ENCODE data around the gene TAMALIN.
A peak's percentile ranks its signal among the peaks of the same experiment; 100 is the strongest.

Gene TAMALIN

DNA sequence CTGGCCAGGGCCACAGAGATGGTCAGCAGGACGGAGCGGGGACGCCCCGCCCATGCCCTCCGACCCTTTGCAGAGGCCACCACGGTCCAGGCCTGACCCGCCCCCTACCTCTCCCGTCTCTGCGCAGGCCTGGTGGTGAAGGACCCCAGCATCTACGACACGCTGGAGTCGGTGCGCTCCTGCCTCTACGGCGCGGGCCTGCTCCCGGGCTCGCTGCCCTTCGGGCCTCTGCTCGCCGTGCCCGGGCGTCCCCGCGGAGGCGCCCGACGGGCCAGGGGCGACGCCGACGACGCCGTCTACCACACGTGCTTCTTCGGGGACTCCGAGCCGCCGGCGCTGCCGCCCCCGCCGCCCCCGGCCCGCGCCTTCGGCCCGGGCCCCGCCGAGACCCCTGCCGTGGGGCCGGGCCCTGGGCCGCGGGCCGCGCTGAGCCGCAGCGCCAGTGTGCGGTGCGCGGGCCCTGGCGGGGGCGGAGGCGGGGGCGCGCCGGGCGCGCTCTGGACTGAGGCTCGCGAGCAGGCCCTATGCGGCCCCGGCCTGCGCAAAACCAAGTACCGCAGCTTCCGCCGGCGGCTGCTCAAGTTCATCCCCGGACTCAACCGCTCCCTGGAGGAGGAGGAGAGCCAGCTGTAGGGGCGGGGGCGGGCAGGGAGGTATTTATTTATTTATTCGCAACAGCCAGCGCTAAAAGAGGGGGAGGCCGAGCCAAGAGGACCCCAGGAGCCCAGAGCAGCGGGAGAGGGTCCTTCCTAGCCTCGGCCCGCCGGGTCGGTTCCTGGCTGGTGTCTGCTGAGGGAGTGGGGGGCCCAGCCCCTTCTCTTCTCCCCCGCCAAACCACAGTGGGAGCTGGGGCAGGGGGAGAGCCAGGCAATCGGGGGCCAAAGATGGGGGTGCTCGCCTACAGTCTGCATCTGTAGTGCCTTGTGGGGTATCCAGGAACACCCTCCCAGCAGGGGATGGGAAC is 8.1 kb downstream of the TAMALIN start:
- DNase-seq (ENCODE audit: low read depth, low spot score) = no peak

DNA sequence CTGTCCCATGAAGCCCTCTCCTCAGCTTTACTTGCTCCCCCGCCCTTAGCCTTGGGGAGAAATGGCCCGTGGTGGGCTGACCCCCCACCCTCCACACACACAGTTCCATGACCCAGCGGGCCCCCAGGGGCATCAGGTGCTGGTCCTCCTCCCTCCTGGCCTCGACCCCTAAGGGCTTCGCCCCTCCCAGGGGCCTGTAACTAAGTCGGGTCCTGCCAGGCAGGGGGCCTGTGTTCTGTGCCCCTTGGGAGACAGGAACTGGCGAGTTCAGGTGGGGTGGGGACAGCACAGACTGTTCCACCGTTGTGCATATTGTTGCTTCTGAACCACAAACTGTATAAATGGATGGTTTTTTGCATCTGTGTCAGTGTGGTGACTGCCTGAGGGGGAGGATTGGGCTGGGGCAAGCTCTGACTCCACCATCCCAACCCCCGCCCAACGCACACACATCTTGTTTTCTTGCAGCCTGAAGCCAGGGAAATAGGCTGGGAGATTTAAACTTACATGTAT is 8.8 kb downstream of the TAMALIN start:
- DNase-seq (ENCODE audit: low read depth, low spot score) = no peak

DNA sequence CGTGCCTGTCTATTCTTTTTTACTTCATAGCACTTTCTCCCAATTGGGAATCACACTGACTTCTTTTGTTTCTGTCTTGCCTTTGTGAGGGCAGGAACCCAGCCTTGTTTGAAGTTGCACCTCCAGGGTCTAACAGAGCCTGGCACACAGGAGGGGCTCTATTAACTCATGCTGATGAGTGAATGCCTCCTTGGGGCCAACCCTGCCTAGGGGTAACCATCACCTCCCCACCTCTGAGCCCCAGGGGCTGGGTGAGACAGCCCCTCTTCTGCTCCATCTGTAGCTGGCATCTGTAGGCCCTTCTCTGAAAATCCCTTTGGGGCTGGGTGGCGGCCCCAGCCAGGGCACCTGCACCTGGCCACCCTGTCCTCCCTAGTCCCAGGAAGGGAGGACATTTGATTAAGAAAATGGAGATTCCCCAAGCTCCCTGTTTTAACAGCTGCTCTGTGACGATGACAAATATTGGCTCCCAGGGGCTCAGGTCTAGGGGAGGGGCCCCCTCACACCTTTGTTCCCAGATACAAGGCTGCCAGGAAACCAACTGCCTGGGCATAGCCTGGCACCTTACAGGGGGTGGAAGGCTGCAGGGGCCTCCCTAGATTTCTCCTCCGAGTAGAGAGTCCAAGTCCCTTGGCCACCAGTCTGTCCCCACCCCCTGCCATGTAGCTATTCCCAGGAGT is 11.8 kb downstream of the TAMALIN start:
- DNase-seq (ENCODE audit: low read depth, low spot score) = no peak

DNA sequence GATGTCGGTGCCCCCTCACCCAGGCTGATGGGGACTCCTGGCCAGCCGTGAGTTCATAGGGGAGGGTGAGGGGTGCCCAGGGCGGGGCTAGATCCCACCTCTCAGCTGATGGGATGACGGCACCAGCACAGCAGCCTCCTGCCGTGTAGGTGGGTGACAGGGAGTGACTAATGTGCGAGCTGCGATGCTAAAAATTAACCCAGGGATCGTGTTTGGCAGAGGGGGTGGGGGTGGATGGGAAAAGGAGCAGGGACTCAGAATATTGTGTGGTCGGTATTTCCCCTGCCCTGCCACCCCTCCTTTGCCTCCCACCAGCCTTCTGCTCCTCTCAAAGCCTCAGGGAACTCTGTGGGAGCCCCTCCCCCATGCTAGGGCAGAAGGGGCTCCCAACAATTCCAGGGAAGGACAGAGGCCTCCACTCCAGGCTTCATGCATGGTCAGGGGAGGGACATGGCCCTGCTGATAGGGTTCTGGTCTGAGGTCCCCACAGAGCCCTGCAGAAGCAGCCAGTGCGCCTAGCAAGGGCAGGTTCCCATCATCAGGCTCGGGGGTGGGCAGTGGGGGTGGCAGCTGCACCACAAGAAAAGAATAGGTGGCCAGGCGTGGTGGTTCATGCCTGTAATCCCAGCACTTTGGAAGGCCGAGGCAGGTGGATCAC is 12.5 kb downstream of the TAMALIN start:
- DNase-seq (ENCODE audit: low read depth, low spot score) = no peak

DNA sequence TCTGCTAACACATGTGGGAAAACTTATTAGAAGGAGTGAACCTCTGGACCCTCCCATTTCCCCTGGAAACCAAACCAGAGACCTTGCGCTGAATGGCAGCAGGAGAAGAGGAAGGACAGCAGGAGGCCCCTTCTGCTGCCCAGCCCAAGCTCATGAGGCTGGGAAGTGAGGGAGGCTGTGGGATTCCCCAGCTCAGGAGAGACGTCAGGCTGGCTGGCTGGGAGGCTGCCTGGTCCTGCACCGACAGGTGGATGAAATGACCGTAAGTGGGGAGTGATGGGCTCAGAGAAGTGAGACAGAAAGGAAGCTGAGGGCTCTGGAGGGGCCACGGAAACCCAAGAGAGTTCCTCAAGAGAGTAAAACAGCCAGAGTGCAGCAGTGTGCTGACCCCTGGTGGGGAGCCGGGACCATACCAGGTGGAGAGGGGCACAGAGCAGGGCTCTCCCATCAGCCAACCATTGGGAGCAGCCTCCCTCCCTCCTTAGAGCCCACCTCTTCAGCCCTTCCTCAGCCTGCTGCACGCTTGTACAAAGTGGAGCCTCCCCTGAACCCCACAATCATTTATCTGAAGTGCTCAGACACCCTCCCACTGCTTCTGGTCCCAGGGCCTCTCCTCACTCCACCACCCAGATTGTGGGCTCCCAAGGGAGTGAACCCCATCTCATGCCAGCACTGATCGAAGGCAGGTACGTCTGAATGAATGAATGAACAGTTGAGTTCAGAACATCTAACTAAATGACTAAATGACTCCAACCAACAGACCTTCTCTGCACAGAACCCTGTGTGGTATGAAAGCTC is 14.0 kb downstream of the TAMALIN start:
- no peak for DNase-seq (ENCODE audit: low read depth, low spot score)

DNA sequence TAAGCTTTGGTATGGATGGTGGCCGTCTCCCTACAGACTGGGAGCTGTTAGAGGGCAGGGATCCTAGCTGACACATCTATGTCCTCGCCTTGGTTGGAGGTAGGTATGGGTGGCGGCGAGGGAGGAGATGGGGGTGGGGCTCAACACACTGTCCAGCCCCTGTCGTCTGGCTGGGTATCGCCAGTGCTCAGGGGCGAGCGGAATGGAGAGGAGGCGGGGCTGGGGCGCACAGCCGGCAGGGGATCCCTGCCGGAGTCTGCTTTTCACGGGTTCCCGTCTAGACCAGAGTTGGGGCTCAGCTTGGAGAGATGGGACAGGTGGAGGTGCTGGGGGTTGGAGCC is 16.1 kb downstream of the TAMALIN start:
- no peak for DNase-seq (ENCODE audit: low read depth, low spot score)

DNA sequence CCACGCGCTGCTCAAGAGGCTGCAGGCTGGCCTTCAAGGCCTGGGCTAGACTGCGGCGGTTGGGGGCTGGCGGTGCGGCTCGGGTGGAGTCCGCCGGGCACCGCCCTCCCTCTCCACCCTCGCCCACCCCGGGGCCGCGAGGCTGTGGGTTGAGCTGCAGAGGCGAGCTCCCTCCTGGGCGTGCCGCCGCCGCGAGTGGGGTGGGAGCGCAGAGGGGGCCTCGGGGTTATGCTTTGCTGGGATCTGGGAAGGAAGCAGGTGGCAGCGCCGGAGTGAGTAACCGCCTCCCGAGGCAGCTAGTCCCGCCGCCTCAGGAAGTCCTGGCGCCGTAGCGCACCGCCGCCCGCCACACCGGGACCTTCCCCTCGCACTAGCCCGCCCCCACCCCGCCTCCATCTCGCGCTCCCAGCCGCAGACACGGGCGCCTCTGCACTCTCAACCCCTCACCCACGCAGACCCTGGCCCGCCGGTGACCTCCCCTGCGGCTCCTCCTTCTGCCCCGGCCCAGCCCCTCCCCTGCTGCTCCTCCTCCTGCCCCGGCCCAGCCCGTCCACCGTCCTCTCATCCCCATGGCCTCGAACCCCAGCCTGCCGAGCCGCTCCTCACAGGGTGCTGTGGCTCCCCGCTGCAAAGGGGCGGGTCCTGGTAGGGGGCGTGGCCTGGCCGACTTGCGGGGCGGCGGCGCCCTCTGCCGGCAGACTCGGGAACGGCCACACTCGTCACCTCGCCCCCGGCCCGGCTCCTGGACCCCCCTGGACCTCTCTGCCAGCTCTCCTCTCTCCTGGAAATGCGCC is 16.6 kb downstream of the TAMALIN start:
- DNase-seq (ENCODE audit: low read depth, low spot score) = no peak

DNA sequence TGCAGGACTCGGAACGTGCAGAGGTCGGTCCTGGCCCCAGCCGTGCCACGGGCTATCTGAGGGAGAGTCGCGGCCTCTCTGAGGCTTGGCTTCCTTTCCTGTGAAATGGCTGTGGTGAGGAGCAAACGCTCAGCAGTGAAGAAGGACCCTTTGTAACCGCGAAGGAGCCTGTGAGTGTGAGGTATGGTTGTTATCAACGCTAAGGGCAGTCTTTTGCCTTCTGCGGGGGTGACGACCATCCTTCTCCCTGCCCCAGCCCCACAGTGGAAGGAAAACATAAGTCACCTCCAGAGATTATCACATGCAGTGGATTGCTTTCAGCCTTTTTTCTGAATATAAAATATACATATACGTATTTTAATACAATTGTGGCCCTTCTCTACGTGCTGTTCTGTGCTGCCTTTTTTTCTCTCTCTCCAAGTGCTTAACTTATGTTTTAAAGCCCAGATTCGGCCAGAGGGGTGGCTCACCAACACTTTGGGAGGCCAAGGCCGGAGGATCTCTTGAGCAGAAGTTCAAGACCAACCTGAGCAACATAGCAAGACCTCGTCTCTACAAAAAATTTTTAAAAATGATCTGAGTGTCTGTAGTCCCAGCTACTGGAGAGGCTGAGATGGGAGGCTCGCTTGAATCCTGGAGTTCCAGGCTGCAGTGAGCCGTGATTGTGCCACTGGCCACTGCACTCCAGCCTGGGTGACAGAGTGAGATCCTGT is 17.4 kb downstream of the TAMALIN start:
- no peak for DNase-seq (ENCODE audit: low read depth, low spot score)

DNA sequence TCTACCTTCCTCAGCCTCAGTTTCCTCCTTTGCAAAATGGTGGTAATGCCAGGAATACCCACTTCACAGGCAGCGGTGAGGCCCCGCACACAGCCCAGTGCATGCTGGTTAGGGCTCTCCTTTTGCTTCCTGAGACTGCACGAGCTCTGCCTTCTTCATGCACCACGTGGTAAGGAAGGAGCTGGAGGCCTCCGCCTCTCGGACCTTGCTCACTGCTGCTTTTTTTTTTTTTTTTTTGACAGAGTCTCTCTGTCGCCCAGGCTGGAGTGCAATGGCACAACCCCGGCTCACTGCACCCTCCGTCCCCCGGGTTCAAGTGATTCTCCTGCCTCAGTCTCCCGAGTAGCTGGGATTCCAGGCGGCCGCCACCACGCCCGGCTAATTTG is 18.1 kb downstream of the TAMALIN start:
- no peak for DNase-seq (ENCODE audit: low read depth, low spot score)

DNA sequence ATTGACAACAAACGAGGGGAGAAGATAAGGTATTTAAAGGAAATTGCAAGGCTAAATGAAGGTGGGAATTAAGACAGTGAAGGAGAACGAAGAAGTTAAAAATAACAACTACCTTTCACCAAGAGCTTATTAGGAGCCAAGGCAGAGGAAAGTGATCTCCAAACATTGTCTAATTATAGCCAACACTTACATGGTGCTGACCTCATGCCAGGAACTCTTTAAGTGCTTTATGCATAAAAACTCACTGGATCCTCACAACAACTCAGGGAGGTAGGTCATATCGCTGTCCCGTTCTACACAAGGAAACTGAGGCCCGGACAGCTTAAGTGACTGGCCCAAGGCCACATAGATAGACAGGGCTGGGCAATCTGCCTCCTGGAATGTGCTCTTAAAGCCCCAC is 19.5 kb downstream of the TAMALIN start:
- DNase-seq (ENCODE audit: low read depth, low spot score) = no peak

DNA sequence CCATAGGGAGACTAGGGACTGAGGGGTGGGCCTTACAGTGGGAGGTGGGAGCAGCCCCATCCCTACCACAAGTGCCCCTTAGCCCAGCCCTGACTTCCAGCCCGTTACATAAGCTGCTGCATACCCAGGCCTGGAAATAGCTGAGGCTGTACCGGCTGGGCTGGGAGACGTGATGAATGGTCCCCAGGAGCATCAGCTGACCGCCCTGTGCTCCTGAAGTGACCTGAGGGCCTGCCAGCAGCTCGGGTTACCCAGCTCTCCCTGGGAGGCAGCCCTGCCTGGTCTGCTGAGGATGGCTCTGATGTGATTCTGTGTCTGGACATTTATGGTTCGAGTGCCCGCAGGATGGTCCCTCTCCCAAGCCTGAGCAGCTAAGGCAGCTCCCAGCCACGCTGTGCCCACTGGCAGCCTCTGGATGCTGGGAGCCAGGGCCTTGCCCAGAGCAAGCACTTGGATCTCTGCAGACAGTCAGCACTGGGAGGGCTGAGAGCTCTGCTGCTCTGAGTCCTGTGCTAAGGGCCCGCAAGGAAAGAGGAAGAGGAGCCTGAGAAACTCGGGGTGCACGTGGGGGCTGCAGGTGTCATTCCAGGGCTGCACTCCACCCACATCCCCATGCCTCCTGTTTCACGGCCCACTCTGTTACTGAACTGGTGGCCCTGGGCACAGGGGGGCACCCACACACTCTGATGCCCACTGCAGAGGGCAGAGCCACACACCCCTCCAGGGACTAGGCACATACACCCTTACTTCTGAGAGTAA is 20.5 kb downstream of the TAMALIN start:
- DNase-seq (ENCODE audit: low read depth, low spot score) = no peak

DNA sequence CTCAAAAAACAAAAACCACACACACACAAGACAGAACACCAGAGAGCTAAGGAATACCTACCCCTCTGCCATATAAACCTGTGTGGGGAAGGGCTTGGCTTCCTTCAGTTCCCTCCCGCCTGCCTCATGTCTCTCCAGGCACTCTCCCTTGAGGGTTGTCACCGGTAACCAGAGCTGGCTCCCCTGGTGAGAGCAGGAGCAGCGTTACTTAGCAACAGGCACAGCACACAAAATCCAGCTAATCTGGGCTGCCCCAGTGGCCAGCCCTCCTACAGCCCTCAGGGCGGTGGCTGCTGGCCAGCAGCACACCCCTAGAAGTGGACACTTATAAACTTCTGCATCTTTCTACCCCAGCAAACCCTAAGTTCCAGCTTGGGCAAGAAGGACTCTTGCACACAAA is 22.9 kb downstream of the TAMALIN start:
- no peak for DNase-seq (ENCODE audit: low read depth, low spot score)

DNA sequence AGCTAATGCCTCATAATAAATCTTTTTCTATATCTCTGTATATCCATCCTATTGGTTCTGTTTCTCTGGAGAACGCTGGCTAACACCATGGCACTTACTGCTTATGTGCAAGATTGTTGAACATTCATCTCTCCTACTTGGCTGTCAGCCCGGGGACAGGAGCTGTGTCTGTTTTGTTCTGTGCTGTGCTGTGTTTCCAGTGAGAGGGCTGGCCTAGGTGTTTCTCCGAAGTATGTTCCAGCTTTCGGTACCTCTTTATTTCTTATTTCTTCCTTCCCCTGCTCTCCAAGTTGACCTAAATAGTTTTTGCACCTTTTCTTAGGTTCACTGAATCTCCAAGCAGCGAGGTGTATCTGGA is 25.7 kb downstream of the TAMALIN start:
- DNase-seq (ENCODE audit: low read depth, low spot score) = no peak

DNA sequence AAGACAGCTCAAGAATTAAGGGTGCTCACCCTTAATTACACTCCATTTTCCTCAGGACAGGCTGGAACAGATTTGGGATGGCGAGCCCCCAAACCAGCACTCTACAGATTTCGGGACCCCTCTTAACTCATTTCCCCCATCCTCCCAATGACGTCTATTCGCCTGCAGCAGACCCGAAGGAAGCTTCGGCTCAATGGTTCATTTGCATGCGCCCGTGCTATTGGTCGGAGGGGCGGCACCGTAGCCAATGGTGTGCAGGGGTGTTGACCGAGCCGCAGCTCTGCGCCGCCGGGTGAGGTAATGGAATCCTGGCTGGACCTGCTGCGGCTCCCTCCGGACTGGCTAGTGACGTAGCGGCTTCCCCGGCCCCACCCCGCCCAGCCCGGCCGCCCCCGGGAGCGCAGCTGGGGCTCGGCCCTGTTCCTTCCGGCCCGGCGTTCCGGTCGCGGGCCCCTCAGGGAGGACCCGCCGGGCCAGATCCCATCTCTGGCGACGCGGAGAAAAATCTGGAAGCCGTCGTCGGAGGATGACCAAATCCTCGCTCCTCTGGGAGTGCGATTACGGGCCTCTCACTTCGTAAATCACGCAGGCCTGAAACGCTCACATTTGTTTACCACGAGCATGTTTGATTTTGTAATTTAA is 26.2 kb downstream of the TAMALIN start:
- DNase-seq (ENCODE audit: low read depth, low spot score) = peak; percentile 90

DNA sequence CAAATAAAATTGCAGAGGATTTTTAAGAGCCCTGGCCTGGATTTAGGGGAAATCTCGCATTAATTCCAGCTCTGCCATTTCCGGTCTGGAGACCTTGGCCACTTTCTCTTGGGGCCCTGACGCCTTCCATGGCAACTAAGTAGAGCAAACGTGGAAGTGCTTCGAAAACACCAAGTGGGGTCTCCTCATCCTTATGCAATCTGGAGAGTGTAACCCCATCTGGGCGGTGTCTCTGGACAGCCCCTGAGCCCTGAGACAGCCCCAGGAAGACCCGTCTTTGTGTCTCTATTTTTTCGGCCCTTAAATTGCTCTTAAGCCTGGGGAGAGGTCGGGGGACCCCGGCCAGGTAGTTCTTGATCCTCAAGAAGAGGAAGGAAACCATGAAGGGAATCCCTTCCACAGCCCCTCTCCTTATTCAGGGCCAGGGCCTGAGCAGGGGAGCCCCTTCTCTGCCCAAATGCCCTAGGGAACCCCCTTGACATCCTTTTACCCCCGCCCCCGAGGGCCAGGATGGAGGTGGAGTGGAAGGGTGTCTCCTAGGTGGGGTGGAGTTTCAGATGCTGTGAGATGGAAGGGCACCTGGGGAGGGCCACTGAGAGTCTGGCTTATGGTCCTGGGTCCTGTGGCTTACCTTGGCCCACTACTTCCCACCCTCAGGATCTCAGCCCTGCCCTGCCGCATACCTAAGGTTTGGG is 26.8 kb downstream of the TAMALIN start:
- no peak for DNase-seq (ENCODE audit: low read depth, low spot score)

DNA sequence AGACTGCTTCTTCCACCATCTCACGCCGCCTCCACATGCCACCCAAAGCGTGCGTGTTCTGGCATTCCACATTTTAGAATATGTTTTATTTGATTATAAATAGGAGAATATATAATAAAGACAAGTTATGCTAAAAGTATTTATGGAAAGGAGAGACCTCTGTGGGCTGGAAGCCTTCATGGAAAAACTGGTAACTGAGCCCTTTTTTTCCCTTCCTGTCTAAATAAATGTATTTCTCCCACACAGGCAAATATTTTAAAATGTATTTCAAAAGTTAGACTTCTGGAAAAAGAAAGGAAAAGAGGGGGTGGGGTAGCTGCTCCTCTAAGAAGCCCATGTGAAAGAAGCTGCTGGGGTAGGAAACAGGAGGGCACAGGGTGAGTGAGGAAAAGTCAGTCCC is 28.4 kb downstream of the TAMALIN start:
- DNase-seq (ENCODE audit: low read depth, low spot score) = no peak

DNA sequence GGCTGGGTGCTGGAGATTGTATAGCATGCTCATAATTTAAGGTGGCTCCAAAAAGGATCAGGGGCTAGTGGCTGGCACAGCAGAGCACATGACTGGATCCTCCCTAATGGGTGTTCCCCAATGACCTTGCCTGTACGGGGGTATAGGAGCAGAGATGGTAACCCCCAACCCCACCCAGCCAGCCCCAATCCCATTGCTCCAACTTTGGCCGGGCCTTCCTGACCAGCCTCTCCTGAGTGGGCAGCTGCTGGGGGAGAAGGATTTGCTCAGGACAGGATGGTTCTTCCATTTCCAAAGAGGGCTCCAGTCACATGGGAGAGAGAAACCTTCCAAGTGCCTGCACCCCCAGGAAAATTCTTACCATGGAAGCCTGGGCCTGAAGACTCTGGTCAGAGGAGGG is 29.2 kb downstream of the TAMALIN start:
- DNase-seq (ENCODE audit: low read depth, low spot score) = no peak

DNA sequence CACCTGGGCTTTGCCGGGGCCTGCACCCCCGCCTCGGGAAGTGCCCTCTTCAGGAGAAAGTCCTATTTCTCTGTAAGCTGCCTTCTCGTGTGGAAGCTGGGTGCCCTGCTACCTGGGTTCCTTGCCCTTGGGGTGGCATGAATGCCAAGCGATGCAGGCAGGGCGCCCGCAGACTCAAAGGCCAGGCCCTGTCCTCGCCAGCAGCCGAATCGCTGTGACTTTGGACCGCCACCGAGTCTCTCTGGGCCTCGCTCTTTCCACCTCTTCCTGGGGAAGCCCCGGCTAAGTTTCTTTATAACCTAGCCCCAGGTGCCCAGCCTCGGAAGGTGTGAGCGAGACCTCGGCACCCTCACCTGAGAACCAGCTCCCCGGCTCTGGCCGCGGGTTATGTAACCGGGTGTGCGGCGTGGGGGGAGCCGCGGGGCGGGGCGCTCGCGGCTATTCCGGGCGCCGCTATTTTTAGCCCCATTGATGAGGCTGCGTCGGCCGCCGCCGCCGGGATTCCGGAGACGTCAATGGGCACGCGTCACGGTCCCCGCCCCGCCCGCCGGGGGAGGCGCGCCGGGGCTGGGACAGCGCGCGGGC is 29.9 kb downstream of the TAMALIN start:
- no peak for DNase-seq (ENCODE audit: low read depth, low spot score)

All from iPS DF 19.7 (cell line).